ENCODE results near the gene IL20RA. TPM values are rescaled to one million over a fixed set of nuclear protein-coding genes. Genes with fewer than 3 reads are reported as not detected.

The IL20RA gene
- total RNA-seq, 1 donor, result 0.43 TPM

DNA sequence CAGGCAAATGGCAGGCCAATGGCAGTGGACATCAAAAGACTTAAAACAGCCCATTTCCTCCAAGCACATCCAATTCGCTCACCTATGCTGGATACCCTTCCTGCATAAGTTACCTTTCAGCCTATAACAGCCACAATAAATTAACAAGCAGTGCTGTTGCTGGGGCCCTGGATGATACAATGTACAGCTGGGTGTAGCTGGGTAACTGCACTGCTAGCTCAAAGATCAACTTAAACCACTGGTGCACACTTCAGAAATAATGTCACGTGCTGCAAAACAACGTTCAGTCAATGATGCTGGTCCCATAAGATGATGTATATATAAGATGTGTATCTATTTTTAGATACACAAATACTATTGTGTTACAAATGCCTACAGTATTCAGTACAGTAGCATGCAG lies 13.6 kb downstream of the IL20RA start:
- no peak overlapping the region for H3K4me3 ChIP-seq (ENCODE audit: low read depth, low read length)
- TF ChIP-seq, protein P1, sequence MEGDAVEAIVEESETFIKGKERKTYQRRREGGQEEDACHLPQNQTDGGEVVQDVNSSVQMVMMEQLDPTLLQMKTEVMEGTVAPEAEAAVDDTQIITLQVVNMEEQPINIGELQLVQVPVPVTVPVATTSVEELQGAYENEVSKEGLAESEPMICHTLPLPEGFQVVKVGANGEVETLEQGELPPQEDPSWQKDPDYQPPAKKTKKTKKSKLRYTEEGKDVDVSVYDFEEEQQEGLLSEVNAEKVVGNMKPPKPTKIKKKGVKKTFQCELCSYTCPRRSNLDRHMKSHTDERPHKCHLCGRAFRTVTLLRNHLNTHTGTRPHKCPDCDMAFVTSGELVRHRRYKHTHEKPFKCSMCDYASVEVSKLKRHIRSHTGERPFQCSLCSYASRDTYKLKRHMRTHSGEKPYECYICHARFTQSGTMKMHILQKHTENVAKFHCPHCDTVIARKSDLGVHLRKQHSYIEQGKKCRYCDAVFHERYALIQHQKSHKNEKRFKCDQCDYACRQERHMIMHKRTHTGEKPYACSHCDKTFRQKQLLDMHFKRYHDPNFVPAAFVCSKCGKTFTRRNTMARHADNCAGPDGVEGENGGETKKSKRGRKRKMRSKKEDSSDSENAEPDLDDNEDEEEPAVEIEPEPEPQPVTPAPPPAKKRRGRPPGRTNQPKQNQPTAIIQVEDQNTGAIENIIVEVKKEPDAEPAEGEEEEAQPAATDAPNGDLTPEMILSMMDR (IDR thresholded peaks at IDR 0.05; ENCODE audit: insufficient read depth, low read depth, low read length), result no peak
- DNase-seq (ENCODE audit: low read depth), result no peak

DNA sequence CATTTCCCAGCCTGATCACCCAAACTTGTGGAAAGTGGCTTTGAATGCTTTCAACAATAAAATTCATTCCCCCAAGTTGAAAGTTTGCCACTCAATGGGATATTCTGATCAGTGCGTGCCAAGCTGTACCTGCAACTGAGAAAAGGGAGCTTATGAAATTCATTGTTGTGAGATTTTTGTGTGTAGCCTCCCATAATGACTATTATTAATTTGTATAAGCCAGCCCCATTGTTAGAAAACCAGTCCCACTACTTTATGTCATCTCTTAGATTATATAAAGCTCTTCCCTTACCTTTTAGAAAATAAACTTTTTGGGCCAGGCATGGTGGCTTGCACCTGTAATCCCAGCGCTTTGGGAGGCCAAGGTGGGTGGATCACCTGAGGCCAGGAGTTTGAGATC lies 15.9 kb downstream of the IL20RA start:
- TF ChIP-seq, protein P1 (IDR thresholded peaks at IDR 0.05; ENCODE audit: insufficient read depth, low read depth, low read length), result no peak
- no peak for DNase-seq (ENCODE audit: low read depth)
- H3K4me3 ChIP-seq (ENCODE audit: low read depth, low read length), result no peak overlapping the region

DNA sequence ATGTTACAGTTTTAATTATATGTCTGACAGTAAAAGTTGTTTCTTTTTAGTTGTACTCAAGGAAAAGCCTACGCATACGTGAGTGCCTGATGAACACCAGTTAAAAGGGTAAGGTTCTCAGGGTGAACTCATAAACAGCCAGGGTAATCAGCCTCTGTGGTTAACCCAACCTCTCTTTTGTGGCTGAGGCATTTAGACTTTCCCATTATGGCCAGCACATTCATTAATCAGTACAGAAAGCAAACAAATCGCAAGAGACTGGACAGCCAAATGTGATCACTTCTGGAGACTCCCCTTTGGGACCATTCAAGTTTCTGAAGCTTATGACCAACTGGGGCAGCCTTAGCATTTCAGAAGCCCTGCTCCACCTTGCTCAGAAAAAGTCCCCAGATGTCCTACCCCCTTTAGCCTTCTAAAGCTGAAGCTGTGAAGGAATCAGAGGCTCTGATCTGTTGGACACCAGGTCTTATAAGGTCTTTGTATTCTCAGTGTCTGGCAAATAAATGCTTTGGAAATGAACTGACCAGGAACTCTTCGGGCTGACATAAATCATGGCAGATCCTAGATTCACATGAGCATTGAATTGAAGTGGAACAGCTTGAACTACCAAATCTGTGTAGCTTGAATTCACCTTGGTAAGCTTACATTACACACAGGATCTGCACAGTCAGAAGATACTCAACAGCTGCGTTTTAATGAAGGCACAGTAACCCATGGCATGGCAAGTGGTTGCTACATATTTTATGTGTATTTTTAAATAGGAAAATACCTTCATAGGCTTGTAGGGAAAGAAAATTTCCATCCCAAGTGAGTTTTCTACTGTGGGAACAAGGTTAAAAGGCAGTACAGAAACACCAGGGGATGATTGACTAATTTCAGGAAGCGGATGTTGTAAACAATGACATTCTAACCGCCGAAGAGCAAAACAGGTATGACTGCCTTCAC lies 18.7 kb downstream of the IL20RA start:
- TF ChIP-seq, protein P1 (IDR thresholded peaks at IDR 0.05; ENCODE audit: insufficient read depth, low read depth, low read length), result no peak
- DNase-seq (ENCODE audit: low read depth), result no peak
- no peak overlapping the region for H3K4me3 ChIP-seq (ENCODE audit: low read depth, low read length)

DNA sequence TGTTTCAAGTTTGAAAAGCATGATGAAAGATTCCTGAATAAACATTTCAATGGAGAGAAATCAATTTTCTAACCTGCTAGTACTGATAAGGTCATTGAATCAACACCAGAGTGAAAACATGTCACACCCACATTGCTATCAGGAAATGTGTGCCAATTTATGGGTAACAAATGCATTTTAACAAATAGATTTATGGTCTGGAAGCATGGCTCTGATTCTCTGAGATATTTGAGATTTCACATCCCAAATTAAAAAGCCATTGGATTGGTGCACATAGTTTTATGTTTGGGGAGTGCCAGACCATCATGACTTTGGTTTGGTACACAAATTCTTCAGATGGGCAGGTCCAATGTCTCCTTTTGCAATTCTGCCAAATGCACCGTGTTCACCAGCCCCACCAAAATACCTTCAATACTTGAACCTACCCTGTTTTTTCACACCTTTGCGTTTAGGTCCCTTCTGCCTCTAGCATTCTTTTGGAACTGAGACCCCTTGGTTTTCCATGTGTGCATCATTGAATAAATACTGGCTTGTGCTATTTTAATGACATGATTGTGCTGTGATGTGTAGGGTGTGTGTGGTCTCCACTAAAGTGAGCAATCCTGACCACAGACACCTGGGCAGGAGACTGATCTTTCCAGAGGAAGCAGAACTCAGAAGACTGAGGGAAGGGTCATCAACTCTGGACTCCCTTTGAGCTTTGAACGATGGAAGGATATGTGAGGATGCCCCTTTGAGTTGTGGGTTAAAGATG lies 20.4 kb downstream of the IL20RA start:
- H3K4me3 ChIP-seq (ENCODE audit: low read depth, low read length), result no peak overlapping the region
- DNase-seq (ENCODE audit: low read depth), result no peak
- TF ChIP-seq, protein P1 (IDR thresholded peaks at IDR 0.05; ENCODE audit: insufficient read depth, low read depth, low read length), result no peak

DNA sequence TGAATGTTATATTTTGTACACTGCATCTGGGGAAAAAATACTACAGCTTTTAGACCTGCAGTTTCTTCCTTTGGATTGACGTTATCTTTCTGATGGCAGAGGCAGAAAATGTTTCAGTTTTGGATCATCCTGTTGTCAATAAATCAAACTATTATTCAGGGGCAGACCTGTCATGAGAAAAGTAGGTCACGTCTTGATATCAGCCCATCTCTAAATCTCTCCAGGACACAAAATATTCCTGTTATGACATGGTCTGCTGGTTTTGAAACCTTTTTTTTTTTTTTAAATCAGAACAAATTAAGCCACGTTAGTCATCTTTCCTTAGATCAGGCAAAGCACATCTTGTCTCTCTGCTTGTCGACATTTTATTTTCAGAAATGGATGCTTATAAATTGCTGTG lies 24.0 kb downstream of the IL20RA start:
- no peak overlapping the region for H3K4me3 ChIP-seq (ENCODE audit: low read depth, low read length)
- no peak for DNase-seq (ENCODE audit: low read depth)
- TF ChIP-seq, protein P1 (IDR thresholded peaks at IDR 0.05; ENCODE audit: insufficient read depth, low read depth, low read length), result no peak

DNA sequence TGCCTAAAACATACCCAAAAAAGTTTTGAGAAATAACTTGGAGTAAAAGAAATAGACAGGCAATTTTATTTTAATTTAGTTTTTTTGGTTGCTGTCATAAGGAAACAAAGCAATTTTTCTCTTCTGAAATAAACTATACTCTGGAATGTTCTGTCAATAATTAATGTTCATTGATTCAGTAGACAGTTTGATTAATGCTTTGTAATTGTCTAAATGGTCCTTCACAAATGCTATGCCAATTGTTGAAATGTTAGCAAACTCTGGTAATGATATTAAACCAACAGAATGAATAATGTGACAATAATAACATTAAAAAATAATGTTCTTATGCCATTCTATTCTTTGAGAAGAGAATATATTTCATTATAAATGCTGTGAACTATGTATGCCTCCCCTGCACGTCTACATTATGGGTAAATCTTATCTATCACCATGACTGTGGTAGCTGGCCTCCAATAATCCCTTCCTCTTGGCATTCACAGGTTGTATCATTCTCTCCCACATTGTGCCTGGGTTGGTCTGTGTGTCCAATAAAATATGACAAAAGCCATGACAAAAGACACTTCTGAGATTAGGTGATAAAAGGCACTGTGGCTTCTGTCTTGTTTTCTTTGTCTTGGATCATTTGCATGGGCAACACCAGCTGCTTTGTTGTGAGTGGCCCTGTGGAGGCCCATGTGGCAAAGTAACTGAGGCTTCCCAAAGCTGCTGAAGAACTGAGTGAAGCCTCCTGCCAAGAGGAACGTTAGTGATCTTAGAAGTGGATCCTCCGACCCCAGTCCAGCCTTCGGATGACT lies 25.1 kb downstream of the IL20RA start:
- TF ChIP-seq, protein P1 (IDR thresholded peaks at IDR 0.05; ENCODE audit: insufficient read depth, low read depth, low read length), result no peak
- no peak for DNase-seq (ENCODE audit: low read depth)

More for the DNA sequence above, 25.1 kb downstream of the IL20RA start:
- no peak overlapping the region for H3K4me3 ChIP-seq (ENCODE audit: low read depth, low read length)

Measured in fibroblast of villous mesenchyme (primary cell).